HepG2 (cell line): ENCODE measurements around the gene ASB7. TPM values are rescaled to one million over a fixed set of nuclear protein-coding genes. Genes with fewer than 3 reads are reported as not detected.

Source experiments
- ATAC-seq: fragments of 200-7000 bp; cut with Tn5 transposase; 3 replicates; pipeline ENCODE4 v1.9.1; 2020; ENCODE audit warnings: mild to moderate bottlenecking, moderate library complexity
- BruUV-seq: library from RNA; stranded (reverse); fragments of 400-500 nt; replicated peaks from 2 replicates; lab custom pipeline; 2021; lab: Mats Ljungman, UMichigan
- CTCF ChIA-PET: fragments of 300-600 bp; formaldehyde crosslinking; extraction: SDS; loops from one replicate; lab custom pipeline; 2021; ENCODE audit warnings: low total read pairs, inconsistent platforms, low intra/inter-chr PET ratio; lab: Yijun Ruan, JAX
- POLR2A ChIA-PET: fragments of 350-600 bp; sonication (Branson Sonifier 250); formaldehyde crosslinking; loops from one replicate; lab custom pipeline; 2020; ENCODE audit warnings: antibody characterized with exemption, inconsistent platforms; lab: Yijun Ruan, JAX
- DNase-seq: peaks from one replicate; pipeline ENCODE4 v3.0.0-alpha.2; 2015; ENCODE audit warnings: low spot score
- FAIRE-seq: peaks from 3 replicates; lab custom pipeline; 2011; peaks lifted over from hg19 to GRCh38; lab: Jason Lieb, UNC
- H2AFZ ChIP-seq: one replicate; pipeline ENCODE4 v1.6.1; 2011; ENCODE audit warnings: low read length, inconsistent platforms
- H3K27ac ChIP-seq: fragments of 300-600 bp; 3 replicates; pipeline ENCODE4 v1.8.0; 2011; ENCODE audit warnings: mixed run types, mild to moderate bottlenecking, mixed read lengths, low read length, inconsistent platforms; ENCODE audit not compliant: insufficient read depth; ENCODE audit errors: extremely low read length
- H3K27me3 ChIP-seq, 2 experiments: fragments of 200-600 bp in 1 of 2; 2 replicates in 1 of 2; 3 replicates in 1 of 2; pipeline versions ENCODE4 v1.6.0 to v1.8.0; 2011; ENCODE audit warnings: low read length in 2 of 2, mild to moderate bottlenecking in 2 of 2, moderate library complexity in 2 of 2, inconsistent platforms in 1 of 2; ENCODE audit not compliant: insufficient read depth in 2 of 2, control insufficient read depth in 1 of 2
- H3K36me3 ChIP-seq, 2 experiments: fragments of 200-600 bp in 1 of 2; replicated peaks in 1 of 2; 2 replicates in 1 of 2; 3 replicates in 1 of 2; pipeline versions ENCODE4 v1.5.1 to v1.8.0; 2011; ENCODE audit warnings: low read length in 2 of 2, inconsistent platforms in 1 of 2; ENCODE audit not compliant: insufficient read depth in 2 of 2, control insufficient read depth in 1 of 2
- H3K4me1 ChIP-seq: 2 replicates; pipeline ENCODE4 v1.5.1; 2012; ENCODE audit warnings: low read length, inconsistent platforms; ENCODE audit not compliant: insufficient read depth
- H3K4me2 ChIP-seq: 2 replicates; pipeline ENCODE4 v1.6.0; 2011; ENCODE audit warnings: low read depth, low read length, inconsistent platforms
- H3K4me3 ChIP-seq, 3 experiments: fragments of 200-600 bp in 1 of 3; sonication (generic), shearing (Covaris generic) in 1 of 3; replicated peaks in 1 of 3; 2 replicates each; pipeline ENCODE4 v1.5.1; 2011 to 2016; ENCODE audit warnings: low read length in 3 of 3, inconsistent platforms in 2 of 3, low read depth in 2 of 3, mild to moderate bottlenecking in 2 of 3, control low read depth in 1 of 3, mixed read lengths in 1 of 3; ENCODE audit not compliant: insufficient read depth in 1 of 3
- H3K79me2 ChIP-seq: one replicate; pipeline ENCODE4 v1.6.1; 2011; ENCODE audit warnings: low read length, inconsistent platforms; ENCODE audit not compliant: insufficient read depth
- H3K9ac ChIP-seq: 2 replicates; pipeline ENCODE4 v1.6.0; 2011; ENCODE audit warnings: mild to moderate bottlenecking, low read depth, low read length, inconsistent platforms; ENCODE audit not compliant: insufficient read depth
- H3K9me3 ChIP-seq: 2 replicates; pipeline ENCODE4 v1.5.1; 2012; ENCODE audit warnings: mild to moderate bottlenecking, low read length
- H4K20me1 ChIP-seq: 2 replicates; pipeline ENCODE4 v1.6.0; 2011; ENCODE audit warnings: inconsistent platforms, mild to moderate bottlenecking, low read length, moderate library complexity; ENCODE audit not compliant: insufficient read depth
- ARNT2 ChIP-seq: sonication (generic); formaldehyde crosslinking; IDR thresholded peaks from 2 replicates; pipeline ENCODE4 v1.8.0; 2022; ENCODE audit warnings: mild to moderate bottlenecking, low read depth, missing genetic modification reagents, moderate library complexity
- ZNF512B ChIP-seq: sonication (generic); formaldehyde crosslinking; IDR thresholded peaks from 2 replicates; pipeline ENCODE4 v1.5.1; 2020; ENCODE audit warnings: missing genetic modification reagents, mild to moderate bottlenecking, borderline replicate concordance
- ZNF737 ChIP-seq: sonication (generic); formaldehyde crosslinking; IDR thresholded peaks from 2 replicates; pipeline ENCODE4 v1.5.0; 2020; ENCODE audit warnings: missing genetic modification reagents, mild to moderate bottlenecking, borderline replicate concordance
- WGBS: methylation state at CpG from one replicate; pipeline ENCODE4 v1.1.6; 2017; ENCODE audit warnings: low lambda C conversion rate; 5-methylcytosine and 5-hydroxymethylcytosine counted together
- in situ Hi-C: cut with HindIII; loops from 2 replicates; pipeline ENCODE4 v1.10.0; 2017; ENCODE audit warnings: low pct_unique_long_range_greater_than_20kb; ENCODE audit not compliant: extremely low pct_ligation_motif_present
- intact Hi-C: fragments of 100-400 bp; cut with micrococcal nuclease; formaldehyde crosslinking; loops from one replicate; pipeline ENCODE4 v1.10.0; 2022; ENCODE audit not compliant: unreplicated experiment
- polyA plus RNA-seq, 8 experiments: library from polyadenylated mRNA; depleted of rRNA in 3 of 8; stranded (reverse) in 7 of 8; unstranded in 1 of 8; fragments of >200 nt; fragmentation: Illumina TruSeq in 4 of 8; extraction: Trizol in 4 of 8; gene quantifications; 2 replicates each; pipeline versions ENCODE4 v1.2.1 to v1.2.3, GENCODE V29; 2011 to 2016; ENCODE audit warnings: low read depth in 4 of 8, missing spikeins in 1 of 8, mixed read lengths in 1 of 8; ENCODE audit not compliant: insufficient read depth in 1 of 8
- total RNA-seq, 5 experiments: library from RNA; depleted of rRNA; stranded (reverse); fragments of >200 nt; fragmentation: Illumina TruSeq; extraction: Trizol; gene quantifications; 2 replicates each; pipeline ENCODE4 v1.2.3, GENCODE V29; 2016; ENCODE audit warnings: low read depth in 1 of 5
- TF ChIP-seq, protein P1 (sequence below): sonication (generic); formaldehyde crosslinking; IDR thresholded peaks from 2 replicates; pipeline ENCODE4 v1.9.0; 2021; ENCODE audit warnings: missing genetic modification reagents, borderline replicate concordance

Gene ASB7
- total and polyA plus RNA-seq, 2 of the 13 experiments (the other 11 are each of a cell fraction or from before 2014, with no cell fraction given) = 7.7 to 12.1 TPM

- in situ Hi-C loops (loop anchor here (5.0 to 25.0 kb wide), 3 partner anchors 205 to 595 kb away; partner anchors contain the start of gene CHSY1), intact Hi-C loops (no loop called here)
- H3K4me2 ChIP-seq = no peak overlapping the region
- no peak for TF ChIP-seq ZNF512B
- TF ChIP-seq ZNF737 (CRISPR knock-in tag) = no peak
- TF ChIP-seq, protein P1, sequence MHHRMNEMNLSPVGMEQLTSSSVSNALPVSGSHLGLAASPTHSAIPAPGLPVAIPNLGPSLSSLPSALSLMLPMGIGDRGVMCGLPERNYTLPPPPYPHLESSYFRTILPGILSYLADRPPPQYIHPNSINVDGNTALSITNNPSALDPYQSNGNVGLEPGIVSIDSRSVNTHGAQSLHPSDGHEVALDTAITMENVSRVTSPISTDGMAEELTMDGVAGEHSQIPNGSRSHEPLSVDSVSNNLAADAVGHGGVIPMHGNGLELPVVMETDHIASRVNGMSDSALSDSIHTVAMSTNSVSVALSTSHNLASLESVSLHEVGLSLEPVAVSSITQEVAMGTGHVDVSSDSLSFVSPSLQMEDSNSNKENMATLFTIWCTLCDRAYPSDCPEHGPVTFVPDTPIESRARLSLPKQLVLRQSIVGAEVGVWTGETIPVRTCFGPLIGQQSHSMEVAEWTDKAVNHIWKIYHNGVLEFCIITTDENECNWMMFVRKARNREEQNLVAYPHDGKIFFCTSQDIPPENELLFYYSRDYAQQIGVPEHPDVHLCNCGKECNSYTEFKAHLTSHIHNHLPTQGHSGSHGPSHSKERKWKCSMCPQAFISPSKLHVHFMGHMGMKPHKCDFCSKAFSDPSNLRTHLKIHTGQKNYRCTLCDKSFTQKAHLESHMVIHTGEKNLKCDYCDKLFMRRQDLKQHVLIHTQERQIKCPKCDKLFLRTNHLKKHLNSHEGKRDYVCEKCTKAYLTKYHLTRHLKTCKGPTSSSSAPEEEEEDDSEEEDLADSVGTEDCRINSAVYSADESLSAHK = no peak
- TF ChIP-seq ARNT2 (CRISPR knock-in tag) = no peak
- H3K4me1 ChIP-seq = no peaks in the 10 kb centered on the region
- H3K79me2 ChIP-seq = no peaks in the 10 kb centered on the region
- POLR2A ChIA-PET = no interaction called here
- no peaks in the 10 kb centered on the region for H3K36me3 ChIP-seq
- H3K9me3 ChIP-seq = no peaks in the 10 kb centered on the region
- H4K20me1 ChIP-seq = 0 out of 2 replicates have a peak, but pooled peaks cover 2% of the 10 kb centered on the region
- no peak for DNase-seq
- peaks cover 0 to 21% of the 10 kb centered on the region in 2 experiments; a peak in 4 of 5 replicates for H3K27me3 ChIP-seq
- no peak for FAIRE-seq
- no TSS peak for BruUV-seq
- CTCF ChIA-PET = no interaction called here
- no peak overlapping the region for H2AFZ ChIP-seq
- ATAC-seq = no peak
- H3K27ac ChIP-seq = no peak overlapping the region
- no peak overlapping the region for H3K4me3 ChIP-seq
- 43% methylated on average over 13 of the region's 20 CpGs for WGBS
- H3K9ac ChIP-seq = no peak overlapping the region
Observed at GRCh38 chr15:100667405-100668347, 65.3 kb downstream of the ASB7 start.
